Amygdala (tissue), 56 donors: Measurements from ENCODE around the gene TRAT1.
"Not testable (repeated sequence)": the region's sequence is repeated elsewhere in the genome, so short reads cannot be mapped to it uniquely, and the experiment has no call there.

Experiments used
- DNase-seq, 56 donors: peaks; one replicate each; lab custom pipeline; 2025; lab: John Stamatoyannopoulos, UW

The TRAT1 gene, protein sequence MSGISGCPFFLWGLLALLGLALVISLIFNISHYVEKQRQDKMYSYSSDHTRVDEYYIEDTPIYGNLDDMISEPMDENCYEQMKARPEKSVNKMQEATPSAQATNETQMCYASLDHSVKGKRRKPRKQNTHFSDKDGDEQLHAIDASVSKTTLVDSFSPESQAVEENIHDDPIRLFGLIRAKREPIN

DNA sequence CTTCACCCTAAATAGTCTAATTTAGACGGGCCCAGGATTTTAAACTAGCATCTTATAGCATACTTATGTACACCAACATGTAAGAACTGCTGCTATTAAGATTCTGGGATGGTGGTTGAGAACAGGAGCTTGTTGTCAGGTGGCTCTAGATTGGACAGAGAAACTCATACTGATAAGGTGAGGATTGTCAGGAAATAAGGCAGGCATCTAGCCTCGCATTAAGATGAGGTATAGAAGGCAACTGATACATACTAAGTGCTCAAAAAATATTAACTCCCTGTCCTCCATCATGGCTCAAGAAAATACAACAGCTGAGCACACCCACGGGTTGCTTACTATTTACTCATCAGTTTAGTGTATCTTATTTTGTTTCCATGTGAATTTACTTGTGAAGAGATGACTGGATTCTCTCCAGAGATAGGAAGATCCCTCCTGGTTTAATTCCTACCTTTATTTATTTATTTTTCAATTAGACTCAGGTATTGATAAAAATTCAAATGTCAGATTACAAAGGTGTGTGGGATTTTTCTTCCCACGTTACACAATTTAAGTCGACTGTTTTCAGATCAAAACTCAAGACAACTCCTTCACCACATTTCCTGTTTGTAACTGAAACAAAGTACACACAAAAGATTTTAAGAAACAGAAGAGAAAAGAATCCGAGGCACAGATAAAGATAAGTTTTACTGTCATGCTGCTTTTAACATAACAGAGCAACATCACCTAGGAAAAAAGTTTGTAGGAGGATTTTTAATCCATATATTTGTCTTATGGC, at the start of gene TRAT1:
Gene TRAT1, plus strand, starts transcription at position 664 of the 775 bp plus-strand sequence. CDS start 142 bp downstream, outside the sequence.
- DNase-seq = no peak

DNA sequence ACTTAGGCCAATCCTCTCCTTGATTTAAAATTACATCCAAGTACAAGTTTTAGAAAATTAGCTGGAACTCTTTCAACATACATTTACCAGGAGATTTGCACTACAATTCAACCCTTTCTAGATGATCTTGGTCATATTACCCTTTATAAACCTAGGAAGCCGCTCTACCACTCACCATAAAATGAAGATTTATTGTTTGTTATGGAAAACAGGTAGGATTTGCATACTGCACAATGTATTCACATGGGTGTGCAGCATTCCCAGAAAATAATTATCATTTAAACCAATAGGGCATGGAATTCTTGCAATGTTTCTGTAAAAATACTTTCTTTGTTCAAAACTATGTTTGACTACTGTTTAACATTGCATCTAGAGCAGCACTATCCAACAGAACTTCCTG, 46.9 kb upstream of the TRAT1 start:
- no peak for DNase-seq

DNA sequence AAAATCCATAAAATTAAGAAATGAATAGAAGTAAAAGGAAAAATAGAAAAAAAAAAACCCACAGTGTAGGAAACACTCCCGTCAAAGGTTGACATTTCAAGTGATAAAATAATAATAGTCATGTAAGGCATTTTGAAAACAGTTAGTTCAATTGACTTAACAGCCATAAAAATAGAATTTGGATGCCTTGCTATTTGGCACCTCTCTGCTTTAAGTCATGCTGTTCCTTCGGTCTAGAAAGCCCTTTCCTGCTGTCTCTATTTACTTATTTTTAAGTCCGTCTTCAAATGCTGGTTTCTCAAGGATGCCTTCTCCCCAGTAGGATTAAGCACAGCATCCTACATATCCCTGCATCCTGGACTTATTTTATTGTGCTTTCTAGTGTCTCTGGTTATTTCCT, 43.1 kb upstream of the TRAT1 start:
- no peak for DNase-seq

DNA sequence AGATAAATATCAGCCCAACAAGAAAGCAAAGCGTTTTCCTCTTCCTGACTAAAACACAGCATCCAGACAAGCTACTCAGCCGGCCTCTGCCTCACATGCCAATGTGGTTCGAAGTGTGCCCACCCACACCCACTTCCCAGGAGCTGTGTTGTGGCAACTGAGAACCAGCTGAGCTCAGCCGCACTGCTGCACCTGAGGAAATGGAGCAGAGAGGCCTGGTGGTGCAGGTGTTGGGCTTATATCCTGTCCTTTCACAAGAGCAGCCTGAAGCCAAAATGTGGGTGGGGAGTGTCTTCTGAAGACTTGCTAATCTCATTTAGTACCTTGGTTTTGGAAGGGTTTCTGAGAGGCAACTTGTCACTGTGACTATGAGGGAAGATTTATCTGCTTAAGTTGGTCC, 42.4 kb upstream of the TRAT1 start:
- peak in 1 of 56 donors; percentile 1 for DNase-seq

DNA sequence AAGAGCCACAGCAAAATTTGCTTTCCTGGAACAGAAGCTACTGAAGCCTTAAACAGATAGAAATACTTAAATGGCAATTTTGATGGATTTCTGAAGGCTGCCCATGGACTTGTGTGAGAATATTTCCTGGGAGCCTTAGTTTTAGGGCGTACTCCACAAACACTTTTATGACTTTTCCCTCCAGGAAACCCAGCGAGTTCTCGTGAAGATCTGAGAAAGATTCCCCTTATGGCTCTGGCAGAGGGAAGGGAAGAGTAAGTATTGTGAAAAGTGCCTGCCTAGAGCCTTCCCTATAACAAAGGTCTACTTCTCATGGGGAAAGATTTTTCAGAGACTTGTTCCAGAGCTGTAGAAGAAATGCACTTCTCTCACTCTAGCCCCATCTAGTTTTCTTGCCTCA, 31.1 kb upstream of the TRAT1 start:
- DNase-seq = no peak

DNA sequence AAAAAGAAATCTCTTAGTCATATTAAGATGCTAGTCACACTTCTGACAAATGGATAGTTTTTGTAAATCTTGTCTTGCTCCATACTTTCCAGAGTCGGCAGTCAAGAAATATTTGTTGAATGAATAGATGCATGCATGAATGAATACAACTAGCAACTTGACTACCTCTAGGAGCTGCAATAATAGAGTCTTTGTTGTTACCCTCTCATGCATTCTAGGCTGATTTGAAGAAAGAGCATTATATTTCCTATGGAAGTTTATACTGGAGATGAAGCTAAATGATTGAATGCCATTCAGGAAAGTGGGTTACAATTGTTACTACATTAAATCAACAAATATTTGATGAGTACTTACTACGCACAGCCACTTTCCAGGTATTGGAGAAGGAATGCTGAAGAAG, 18.1 kb upstream of the TRAT1 start:
- DNase-seq = no peak

DNA sequence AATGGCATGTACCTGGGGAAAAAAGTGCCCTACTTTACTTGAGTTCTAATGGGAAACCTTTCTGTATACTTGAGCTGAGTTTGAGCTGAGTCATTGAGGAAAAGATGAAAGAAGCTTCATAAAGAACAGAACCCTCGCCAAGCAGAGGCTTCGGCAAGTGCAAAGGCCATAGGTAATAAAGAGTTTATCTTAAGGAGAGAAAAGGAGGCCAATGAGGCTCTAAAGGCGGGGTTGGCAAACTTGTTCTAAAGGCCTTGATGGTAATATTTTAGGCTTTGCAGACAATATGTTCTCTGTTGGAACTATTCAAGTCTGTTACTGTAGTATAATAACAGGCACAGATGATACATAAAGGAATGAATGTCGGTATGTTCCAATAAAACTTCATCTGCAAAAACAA, 17.6 kb upstream of the TRAT1 start:
- no peak for DNase-seq

DNA sequence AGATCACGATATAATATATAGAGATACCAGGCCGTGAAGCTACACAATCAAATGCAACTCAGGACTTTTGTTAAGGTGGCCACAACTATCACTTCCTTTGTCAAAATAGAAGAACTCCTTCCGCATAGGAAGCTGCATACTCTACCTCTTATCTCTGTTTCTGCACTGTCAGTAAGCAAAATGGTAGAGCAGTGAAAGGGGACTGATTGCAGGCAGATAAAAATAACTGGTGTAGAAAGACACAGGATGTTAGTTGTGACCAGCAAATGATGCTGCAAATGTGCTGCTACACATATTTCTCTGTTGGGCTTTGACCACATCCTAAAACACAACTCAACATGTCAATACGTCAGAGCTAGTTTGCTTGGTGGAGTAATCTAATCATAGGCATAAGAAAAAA, 16.3 kb upstream of the TRAT1 start:
- no peak for DNase-seq

DNA sequence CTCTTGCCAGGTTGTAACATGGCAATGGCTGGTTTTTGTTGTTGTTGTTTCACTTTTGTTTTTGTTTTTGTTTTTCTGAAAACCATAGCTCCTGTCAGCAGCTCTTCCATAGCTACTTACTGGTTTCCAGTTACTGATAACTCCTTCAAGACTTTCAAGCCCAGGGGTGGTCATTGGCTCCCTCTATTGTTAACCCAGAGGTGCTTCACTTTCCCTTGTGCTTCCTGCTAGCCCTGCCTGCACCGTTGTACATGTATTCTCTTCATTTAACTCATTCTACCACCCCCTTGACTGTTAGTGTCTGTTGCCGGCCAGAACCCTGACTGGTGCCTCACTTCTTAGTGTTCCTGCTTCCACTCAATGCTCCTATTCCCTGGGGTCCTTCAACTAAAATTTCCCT, 4.2 kb upstream of the TRAT1 start:
- DNase-seq = no peak

DNA sequence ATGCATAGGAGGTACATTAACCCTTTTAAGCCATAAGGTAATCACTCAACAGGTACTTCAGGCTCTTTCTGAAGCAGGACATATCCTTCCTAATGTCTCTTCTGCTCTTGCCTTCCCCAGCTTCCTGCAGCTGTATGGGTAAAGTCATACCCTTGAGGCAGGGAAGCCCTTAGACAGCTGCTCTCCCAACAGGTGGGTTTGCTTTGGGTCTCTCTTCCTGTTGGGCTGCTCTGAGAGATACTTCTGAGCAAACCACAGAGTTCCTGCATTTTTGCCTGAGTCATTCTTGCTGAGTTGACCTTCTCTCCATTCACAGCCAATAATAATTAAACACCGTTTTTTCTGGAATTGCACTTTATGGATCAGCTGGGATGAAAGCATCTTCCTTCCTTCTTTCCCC, 2.0 kb upstream of the TRAT1 start:
- no peak for DNase-seq

DNA sequence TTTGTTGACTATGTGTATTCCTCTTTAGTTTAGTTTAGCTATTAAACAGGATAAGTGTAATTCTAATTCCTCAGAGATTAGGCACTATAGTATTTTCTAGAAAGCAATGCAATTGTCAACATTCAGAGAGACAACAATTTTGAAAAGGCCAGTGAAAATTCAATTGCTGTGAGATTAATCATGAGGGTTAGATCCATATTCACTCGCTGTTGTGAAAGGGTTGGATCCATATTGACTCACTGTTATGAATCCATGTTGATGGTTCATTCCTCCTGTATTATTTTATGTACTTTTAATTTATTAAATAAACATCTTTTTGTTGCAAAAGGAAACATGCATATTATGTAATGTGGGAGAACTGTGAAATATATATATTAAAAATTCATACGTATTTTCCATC, 641 bp downstream of the TRAT1 start:
- no peak for DNase-seq

DNA sequence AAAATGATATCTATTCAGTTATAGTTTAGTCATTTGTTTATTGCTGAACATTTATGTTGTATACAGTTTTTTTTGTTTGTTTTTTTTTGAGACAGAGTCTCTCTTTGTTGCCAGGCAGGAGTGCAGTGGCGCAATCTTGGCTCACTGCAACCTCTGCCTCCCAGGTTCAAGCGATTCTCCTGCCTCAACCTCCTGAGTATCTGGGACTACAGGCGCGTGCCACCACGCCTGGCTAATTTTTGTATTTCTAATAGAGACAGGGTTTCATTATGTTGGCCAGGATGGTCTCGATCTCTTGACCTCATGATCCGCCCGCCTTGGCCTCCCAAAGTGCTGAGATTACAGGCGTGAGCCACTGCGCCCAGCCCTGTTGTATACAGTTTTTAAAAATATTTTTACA, 1.2 kb downstream of the TRAT1 start:
- DNase-seq = not testable (repeated sequence)

DNA sequence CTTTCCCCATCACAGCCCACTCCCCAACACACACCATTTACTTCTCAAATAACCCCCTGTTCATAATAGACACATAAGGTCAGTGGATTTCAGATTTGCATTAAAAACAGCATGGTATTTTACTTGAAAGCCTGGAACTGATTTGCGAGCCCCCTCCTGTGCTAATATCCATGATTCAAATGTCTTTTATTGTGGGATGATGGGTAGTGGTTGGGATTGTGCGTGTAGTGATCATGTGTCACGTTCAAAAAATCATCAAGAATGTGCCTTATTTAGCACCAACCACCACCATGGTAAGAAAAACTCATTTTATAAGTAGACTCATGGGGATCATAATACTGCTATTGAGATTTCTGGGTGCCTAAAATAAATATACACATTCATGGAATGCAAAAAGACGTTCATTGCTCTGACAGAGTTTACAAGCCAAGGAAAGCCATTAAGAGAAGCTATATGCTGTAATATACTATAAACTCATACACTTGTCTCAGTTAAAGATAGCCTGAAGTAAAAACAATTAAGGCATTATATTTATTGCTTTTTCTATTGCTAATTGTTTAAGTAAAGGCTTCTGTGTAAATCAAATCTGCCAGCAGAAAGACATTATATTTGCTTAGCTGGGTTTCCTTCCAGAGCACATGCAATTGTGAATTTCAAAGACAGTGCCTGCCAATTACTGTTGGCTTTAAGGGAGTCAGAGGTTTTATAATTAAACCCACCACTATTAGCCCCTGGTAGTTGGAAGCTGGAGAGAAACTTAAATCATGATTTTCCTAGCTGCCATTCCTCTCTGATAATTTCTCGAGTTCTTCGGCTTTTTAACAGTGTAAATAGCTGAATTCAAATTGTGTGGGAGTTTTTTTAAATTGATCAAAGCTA, 4.0 kb downstream of the TRAT1 start:
- DNase-seq = no peak

DNA sequence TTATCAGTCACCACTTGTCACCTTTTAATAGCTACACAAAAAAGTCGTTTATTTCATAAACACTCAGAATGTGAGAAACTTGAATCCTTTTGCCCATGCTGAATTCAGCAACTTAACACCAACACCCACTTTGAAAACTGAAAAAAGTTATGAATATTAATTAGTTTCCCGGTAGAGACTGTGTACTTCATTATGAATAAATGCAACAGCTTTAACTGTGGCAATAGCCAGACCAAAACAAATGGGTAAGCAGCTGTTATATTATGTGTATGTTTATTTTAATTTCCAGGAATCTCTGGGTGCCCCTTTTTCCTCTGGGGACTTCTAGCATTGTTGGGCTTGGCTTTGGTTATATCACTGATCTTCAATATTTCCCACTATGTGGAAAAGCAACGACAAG, 7.8 kb downstream of the TRAT1 start:
- no peak for DNase-seq

DNA sequence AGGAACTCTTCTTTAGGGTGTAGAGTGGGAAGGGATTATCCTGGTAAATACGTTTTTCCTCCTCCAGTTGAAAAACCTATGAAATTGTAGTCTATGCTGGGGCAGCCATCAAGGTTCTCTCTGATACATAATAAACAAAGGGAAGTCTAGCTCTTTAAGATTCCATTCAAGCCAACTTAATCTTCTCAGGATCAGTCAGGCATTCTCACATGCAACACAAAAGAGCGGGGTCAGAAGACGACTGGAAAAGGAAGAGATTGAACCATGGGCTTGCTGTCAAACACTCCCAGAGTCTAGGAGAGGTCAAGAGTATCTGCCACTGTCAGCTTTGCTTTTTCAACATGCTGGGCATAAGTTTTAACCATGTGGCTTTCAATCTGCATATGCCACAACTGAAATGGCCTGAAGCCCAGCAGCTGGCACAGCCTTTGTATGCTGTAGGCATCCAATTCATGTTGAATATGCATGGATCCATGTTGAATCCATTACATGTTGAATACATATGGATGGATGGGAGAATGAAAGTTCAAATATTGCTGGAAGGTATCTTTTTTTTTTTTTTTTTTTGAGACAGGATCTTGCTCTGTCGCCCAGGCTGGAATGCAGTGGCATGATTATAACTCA, 8.5 kb downstream of the TRAT1 start:
- no peak for DNase-seq

DNA sequence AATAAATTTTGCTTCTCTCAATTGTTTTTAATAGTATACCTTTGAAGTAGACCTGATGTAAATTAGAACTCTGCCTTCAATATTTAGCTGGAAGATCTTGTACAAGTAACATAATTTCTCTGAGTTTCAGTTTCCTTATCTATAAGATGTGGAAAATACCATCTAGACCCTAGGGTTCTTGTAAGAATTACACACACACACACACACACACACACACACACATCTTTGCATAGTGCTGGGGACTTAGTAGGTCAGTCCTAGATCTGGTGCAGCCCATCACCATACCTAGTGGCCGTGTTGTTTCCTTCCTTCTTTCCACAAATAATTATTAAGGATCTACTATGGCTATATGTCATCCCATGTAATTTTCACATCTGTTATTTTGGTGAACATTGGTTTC, 11.0 kb downstream of the TRAT1 start:
- no peak for DNase-seq

DNA sequence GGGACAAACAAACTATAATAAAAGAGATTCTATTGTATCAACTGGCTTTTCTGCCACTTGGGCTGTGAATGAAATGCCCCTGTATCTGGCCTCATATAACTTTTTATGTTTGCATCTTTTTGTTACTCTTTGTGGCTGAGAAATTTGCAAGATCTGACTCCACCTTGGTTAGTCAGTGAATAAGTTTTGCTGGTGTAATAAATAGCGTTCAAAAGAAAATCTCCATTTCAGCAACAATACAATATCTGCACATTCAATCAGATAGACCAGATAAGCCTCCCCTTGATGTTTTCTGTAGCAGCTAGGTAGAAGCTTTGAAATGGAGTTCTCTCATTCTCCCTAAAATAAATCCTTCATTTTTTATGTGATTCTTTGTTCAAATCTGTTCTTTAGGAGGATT, 12.0 kb downstream of the TRAT1 start:
- DNase-seq = no peak

DNA sequence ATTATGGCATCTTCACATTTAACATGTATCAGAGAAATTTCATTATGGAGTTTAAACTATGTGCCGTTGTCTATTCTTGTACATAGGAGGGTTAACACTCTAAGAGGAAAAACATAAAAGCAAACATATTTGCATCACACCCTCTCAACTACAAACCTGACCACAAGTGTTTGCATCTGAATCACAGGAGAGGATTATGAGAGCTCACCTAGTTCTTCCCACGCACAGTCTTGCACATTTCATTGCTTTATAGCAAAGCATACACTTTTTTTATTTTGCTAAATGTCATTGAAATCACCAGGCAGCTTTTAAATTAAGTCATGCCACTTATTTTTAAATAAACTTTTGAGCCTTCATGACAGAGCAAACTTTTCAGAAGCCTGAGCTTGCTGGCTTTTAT, 12.5 kb downstream of the TRAT1 start:
- DNase-seq = no peak

DNA sequence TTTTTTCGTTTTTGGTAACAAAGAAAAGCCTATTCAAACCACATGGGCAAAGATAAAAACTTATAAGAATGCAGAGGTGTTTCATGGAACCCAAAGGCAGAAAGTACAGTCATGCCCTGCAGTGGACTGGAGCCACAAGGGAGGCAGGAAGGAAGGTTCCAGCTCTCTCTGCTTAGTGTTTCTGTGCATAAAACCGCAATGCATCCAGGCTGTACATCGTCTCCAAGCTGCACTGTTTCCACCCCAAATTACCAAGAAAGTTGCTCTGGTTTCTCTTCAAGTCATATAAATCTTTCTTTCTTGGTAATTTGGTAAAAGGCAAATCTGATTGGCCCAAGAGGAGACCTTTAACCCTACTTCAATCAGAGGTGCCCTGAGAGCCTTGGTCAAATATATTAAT, 15.8 kb downstream of the TRAT1 start:
- DNase-seq = no peak

DNA sequence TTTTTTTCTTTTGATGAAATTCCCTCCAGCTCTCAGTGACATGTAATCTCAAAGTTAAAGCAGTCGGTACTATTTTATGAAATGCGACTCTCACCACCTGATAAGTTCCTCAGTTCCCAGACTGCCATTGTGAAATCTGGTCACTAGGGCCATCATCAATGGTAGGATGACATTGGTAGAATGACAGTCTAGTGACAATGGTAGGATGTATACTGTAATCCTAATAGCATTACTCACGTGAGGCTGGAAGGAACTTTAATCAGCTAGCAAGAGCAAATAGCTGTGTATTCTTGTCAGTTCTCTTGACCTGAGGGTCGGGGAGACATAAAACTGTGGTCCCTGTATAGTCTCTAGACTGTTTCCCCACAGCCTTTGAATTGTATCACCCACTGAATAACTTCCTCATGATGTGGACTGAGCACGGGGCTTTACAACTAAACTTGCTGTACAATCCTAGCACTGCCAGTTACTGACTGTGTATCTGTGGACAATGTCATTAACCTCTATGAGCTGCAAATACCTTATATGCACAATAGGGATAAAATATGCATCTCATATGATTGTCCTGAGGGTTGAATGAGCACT, 23.2 kb downstream of the TRAT1 start:
- DNase-seq = no peak

DNA sequence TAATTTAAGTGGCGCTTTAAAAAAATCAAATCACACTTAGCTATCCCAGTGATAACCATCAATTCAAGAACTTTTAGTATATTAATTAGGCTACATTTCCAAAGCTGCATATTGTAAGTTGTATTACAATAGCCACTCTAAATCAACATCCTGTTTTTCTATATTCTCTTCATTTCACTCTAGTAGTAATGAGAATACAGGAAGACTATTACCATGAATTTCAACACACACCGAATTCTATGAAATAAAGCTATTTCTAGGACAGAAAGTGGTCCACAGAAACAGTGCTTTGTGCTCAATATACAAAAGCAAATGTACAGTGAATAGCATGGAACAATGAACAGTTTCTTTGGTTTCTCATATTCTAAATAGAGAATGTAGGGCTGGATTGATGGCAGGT, 24.6 kb downstream of the TRAT1 start:
- DNase-seq = no peak
